ENCODE results near the gene XNDC1N.

DNA sequence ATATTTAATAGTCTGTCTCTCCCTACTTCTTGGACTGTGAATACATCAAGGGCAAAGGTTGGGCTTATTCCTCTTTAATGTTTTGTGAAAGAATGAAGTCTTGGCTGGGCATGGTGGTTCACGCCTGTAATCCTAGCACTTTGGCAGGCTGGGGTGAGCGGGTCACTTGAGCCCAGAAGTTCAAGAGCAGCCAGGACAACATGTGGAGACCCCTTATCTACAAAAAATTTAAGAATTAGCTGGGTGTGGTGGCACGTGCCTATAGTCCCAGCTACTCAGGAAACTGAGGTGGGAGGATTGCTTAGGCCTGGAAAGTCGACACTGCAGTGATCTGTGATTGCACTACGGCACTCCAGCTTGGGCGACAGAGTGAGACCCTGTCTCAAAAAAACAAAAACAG, 20.6 kb upstream of the XNDC1N start:
- TF ChIP-seq, protein P1, sequence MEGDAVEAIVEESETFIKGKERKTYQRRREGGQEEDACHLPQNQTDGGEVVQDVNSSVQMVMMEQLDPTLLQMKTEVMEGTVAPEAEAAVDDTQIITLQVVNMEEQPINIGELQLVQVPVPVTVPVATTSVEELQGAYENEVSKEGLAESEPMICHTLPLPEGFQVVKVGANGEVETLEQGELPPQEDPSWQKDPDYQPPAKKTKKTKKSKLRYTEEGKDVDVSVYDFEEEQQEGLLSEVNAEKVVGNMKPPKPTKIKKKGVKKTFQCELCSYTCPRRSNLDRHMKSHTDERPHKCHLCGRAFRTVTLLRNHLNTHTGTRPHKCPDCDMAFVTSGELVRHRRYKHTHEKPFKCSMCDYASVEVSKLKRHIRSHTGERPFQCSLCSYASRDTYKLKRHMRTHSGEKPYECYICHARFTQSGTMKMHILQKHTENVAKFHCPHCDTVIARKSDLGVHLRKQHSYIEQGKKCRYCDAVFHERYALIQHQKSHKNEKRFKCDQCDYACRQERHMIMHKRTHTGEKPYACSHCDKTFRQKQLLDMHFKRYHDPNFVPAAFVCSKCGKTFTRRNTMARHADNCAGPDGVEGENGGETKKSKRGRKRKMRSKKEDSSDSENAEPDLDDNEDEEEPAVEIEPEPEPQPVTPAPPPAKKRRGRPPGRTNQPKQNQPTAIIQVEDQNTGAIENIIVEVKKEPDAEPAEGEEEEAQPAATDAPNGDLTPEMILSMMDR (IDR thresholded peaks at IDR 0.05), result no peak
- TF ChIP-seq EZH2phosphoT487 (IDR thresholded peaks at IDR 0.05), result no peak
- no peak for TF ChIP-seq EZH2 (IDR thresholded peaks at IDR 0.05)

Data from neural progenitor cell (in vitro differentiated cells).